ENCODE results near the gene GMDS. TPM values are rescaled to one million over a fixed set of nuclear protein-coding genes. Genes with fewer than 3 reads are reported as not detected.
"Not testable (repeated sequence)": the region's sequence is repeated elsewhere in the genome, so short reads cannot be mapped to it uniquely, and the experiment has no call there.

The GMDS gene
- total RNA-seq, 4 donors from 2014 or later, result 197 to 375 (median 215) TPM

DNA sequence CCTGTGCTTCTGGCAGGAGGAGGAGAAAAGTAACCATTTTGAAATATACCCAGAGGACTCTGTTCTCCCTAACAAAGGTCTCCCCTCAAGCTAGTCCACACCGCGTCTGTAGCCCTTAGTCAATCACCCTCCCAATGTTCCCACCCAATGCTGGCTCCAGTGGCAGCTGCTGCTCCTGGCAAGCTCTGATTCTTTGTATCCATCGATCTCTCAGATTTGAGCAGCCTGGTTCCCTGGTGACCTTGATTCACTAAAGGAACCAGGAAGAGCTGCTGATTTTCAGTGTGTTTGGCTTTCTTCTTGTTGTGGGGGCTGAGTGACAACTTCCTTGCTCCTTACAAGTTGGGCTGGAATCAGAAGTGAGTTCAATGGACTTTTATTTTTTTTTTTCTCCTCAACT is 567.2 kb downstream of the GMDS start:
- no peaks in the 10 kb centered on the region for H3K4me1 ChIP-seq
- H3K9me3 ChIP-seq, result no peaks in the 10 kb centered on the region
- H3K36me3 ChIP-seq, result no peaks in the 10 kb centered on the region
- no peak overlapping the region for H3K27ac ChIP-seq
- no peak overlapping the region for H3K4me3 ChIP-seq
- TF ChIP-seq CTCF (IDR thresholded peaks at IDR 0.05) (no peak), POLR2A (IDR thresholded peaks at IDR 0.05) (no peak)
- no peaks in the 10 kb centered on the region for H3K27me3 ChIP-seq
- no peak for DNase-seq

- DNase-seq, result no peak
- no peak overlapping the region for H3K27ac ChIP-seq
- H3K4me3 ChIP-seq, result no peak overlapping the region
- H3K36me3 ChIP-seq, result no peaks in the 10 kb centered on the region
- TF ChIP-seq POLR2A (IDR thresholded peaks at IDR 0.05) (no peak), CTCF (IDR thresholded peaks at IDR 0.05) (no peak)
- no peaks in the 10 kb centered on the region for H3K4me1 ChIP-seq
- H3K27me3 ChIP-seq, result no peaks in the 10 kb centered on the region
- H3K9me3 ChIP-seq, result no peaks in the 10 kb centered on the region
Observed at GRCh38 chr6:1672379-1672778, 573.0 kb downstream of the GMDS start.

DNA sequence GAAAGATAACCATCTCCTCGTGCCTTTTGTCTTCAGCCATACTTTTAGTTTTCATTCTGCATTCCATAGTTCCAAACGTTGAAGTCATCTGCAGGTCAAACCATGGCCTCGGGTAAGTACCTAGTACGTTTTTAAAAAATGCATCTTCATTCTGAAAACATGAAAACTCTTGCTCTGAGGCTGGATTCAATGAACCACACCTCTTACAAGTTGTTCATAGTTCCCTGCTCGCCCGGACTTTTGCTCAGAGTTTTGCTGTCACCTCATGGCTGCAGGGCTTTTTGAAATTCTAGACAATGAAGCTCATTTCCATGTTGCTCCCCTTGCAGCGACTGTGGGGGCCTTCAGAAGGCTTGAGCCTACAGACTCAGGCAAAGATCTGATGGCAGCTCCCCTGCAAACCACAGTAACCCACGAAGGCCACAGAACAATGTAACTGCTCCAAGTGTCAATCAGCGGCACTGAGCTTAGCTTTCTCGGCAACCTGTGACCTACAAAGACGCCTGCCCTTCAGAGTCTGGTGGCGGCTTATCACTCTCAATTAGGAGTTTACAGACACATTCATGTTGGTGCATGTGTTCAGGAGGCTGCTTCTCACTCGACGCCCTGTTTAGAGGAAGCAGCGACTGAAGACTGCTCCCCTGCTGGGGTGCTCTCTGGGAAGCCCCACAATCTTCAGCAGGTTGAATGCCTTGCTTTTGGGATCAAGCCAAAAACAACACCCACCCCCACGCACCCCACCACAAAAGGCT is 574.5 kb downstream of the GMDS start:
- TF ChIP-seq CTCF (IDR thresholded peaks at IDR 0.05) (no peak), POLR2A (IDR thresholded peaks at IDR 0.05) (no peak)
- H3K4me3 ChIP-seq, result no peak overlapping the region
- no peaks in the 10 kb centered on the region for H3K4me1 ChIP-seq
- DNase-seq, result no peak
- H3K27me3 ChIP-seq, result no peaks in the 10 kb centered on the region
- no peak overlapping the region for H3K27ac ChIP-seq
- no peaks in the 10 kb centered on the region for H3K36me3 ChIP-seq
- H3K9me3 ChIP-seq, result no peaks in the 10 kb centered on the region

GRCh38 chr6:1669996-1670395 is 575.4 kb downstream of the GMDS start:
- H3K27me3 ChIP-seq, result no peaks in the 10 kb centered on the region
- TF ChIP-seq CTCF (IDR thresholded peaks at IDR 0.05), result no peak
- TF ChIP-seq POLR2A (IDR thresholded peaks at IDR 0.05), result no peak
- H3K4me3 ChIP-seq, result no peak overlapping the region
- no peaks in the 10 kb centered on the region for H3K9me3 ChIP-seq
- H3K36me3 ChIP-seq, result no peaks in the 10 kb centered on the region
- no peak overlapping the region for H3K27ac ChIP-seq
- DNase-seq, result no peak
- H3K4me1 ChIP-seq, result no peaks in the 10 kb centered on the region

- H3K4me1 ChIP-seq, DNase-seq, H3K36me3 ChIP-seq, H3K9me3 ChIP-seq, H3K4me3 ChIP-seq, H3K27me3 ChIP-seq, H3K27ac ChIP-seq: not testable (repeated sequence)
Observed at GRCh38 chr6:1668456-1668855, 576.9 kb downstream of the GMDS start.

GRCh38 chr6:1667805-1668175 is 577.6 kb downstream of the GMDS start:
- Histone ChIP-seq H3K36me3 (no peaks in the 10 kb centered on the region), H3K4me1 (no peaks in the 10 kb centered on the region), H3K27ac (no peak overlapping the region), H3K9me3 (no peaks in the 10 kb centered on the region), H3K27me3 (no peaks in the 10 kb centered on the region), H3K4me3 (no peak overlapping the region)
- TF ChIP-seq CTCF (IDR thresholded peaks at IDR 0.05) (no peak), POLR2A (IDR thresholded peaks at IDR 0.05) (no peak)
- no peak for DNase-seq

Data from Peyer's patch (tissue), 4 donors.